K562 treated with DMSO at 1 percent for 24 hours (cell line): ENCODE data around the gene CPLANE2. TPM values are rescaled to one million over a fixed set of nuclear protein-coding genes. Genes with fewer than 3 reads are reported as not detected.

Source experiments
- total RNA-seq: library from RNA; unstranded; fragments of 300-600 nt; gene quantifications from 2 replicates; pipeline ENCODE4 v1.2.3, GENCODE V29; 2022; ENCODE audit warnings: low read depth; ENCODE audit not compliant: insufficient read depth

Gene CPLANE2, protein sequence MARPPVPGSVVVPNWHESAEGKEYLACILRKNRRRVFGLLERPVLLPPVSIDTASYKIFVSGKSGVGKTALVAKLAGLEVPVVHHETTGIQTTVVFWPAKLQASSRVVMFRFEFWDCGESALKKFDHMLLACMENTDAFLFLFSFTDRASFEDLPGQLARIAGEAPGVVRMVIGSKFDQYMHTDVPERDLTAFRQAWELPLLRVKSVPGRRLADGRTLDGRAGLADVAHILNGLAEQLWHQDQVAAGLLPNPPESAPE
- total RNA-seq, result 18.9 and 19.0 TPM in 2 replicates

DNA sequence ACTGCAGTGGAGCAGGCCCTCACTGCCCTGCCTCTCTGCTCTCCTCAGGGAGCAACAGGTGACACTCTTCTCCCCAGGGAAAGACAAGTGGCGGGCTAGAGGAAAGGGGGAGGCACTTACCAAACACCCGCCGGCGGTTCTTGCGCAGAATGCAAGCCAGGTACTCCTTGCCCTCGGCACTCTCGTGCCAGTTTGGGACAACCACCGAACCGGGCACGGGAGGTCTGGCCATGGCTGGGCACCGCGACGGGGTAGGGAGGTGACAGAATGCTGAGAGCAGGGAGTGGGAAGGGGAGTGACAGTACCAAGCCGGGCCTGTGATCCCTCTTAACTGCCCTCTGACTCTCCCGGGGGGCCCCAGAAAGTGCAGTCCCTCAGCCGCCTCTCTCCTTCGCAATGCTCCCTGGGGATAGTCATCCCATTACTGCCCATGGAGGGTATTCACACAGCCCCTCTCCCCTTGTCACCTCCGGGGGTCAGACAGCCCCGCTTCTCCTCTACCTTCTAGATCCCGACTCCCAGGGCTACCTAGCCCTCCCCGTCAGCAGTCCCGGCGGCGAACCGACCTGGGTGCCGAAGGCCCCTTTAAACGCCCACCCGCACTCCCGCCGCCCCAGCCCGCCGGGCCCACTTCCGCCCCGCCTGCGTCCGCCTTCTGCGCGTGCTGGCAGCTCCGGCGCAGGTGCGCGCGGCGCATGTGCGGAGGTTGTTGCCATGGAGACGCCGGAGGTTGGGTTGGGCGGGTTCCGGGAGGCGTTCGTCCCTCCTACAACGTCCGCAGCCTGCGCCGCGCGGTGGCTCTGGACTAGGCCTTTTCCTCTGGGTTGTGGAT lies at the start of gene CPLANE2:
CPLANE2 (minus strand) TSS at position 673 of the 832 bp plus-strand sequence; CDS start at position 232, 441 bp downstream.

DNA sequence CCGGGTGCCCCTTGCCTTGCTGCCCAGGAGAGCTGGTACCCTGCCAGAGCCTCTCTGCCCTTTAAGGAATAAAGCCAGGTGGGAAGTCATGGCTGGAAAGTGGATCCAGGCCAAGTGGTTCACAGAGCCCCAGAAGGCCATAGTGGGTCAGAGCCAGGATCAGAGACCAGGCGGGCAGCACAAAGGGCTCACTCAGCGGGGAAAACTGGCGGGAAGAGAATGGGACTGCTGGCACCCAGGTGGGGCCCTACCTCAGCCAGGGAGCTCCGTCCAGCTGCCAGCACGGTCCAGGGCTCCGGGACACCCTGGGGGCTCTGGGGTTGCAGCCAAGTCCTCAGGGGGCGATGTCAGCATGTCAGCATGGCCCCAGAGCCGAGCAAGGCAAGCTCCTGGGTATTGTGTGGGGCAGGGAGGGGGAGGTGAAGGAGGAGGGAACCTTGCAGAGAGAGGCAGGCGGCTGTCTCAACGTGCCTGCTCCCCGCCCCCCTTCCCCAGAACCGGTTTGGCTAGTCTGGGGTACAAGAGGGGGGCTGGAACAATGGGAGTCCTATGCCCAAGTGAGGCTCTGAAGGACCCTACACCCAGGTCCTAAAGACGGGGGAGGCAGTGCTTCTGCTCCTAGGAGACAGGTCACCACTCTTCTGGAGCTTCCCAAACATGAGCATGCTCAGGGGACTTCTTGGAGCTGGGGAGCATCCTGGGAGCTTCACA lies 24.6 kb downstream of the CPLANE2 start, which contains the start of gene ARHGEF19:
ARHGEF19 (minus strand) TSS at position 402 of the 711 bp plus-strand sequence. CDS start 3,598 bp downstream, outside the sequence.

Other genes with a start within 250 kb of the CPLANE2 start
- not detected in 2 replicates for gene SRARP, start 232.9 kb downstream of the CPLANE2 start, total RNA-seq
- gene HSPB7, start 219.1 kb downstream of the CPLANE2 start, total RNA-seq, result 0.09 and 0.52 TPM in 2 replicates
- 0.41 and 0.42 TPM in 2 replicates for gene CLCNKA, start 215.1 kb downstream of the CPLANE2 start, total RNA-seq
- gene CLCNKB, start 193.4 kb downstream of the CPLANE2 start, total RNA-seq, result 1.1 and 1.5 TPM in 2 replicates
- gene FAM131C, start 163.5 kb downstream of the CPLANE2 start, total RNA-seq, result not detected in 2 replicates
- gene EPHA2, start 81.1 kb downstream of the CPLANE2 start, total RNA-seq, result 0.12 and 0.20 TPM in 2 replicates
- 18.7 and 19.3 TPM in 2 replicates for gene ARHGEF19, start 24.5 kb downstream of the CPLANE2 start, total RNA-seq
- 21.7 and 27.7 TPM in 2 replicates for gene FBXO42, start 115.3 kb upstream of the CPLANE2 start, total RNA-seq
- 134 and 138 TPM in 2 replicates for gene SZRD1, start 130.1 kb upstream of the CPLANE2 start, total RNA-seq
- 0.82 TPM in 1 of 2 replicates, not detected in the other for gene SPATA21, start 200.2 kb upstream of the CPLANE2 start, total RNA-seq
- gene NECAP2, start 203.5 kb upstream of the CPLANE2 start, total RNA-seq, result 81.2 and 83.3 TPM in 2 replicates